ENCODE results near the gene JAG2.

Gene JAG2

GRCh38 chr14:105178868-105179140, 10.2 kb upstream of the JAG2 start:
- TF ChIP-seq ZNF70 (CRISPR knock-in tag; IDR thresholded peaks at IDR 0.05) (no peak), POU6F1 (CRISPR knock-in tag; IDR thresholded peaks at IDR 0.05; ENCODE audit: borderline replicate concordance, low read depth) (no peak), OSR1 (CRISPR knock-in tag; IDR thresholded peaks at IDR 0.05) (no peak), PATZ1 (CRISPR knock-in tag; IDR thresholded peaks at IDR 0.05; ENCODE audit: borderline replicate concordance) (no peak), PPARA (CRISPR knock-in tag; IDR thresholded peaks at IDR 0.05; ENCODE audit: borderline replicate concordance) (no peak), GLIS3 (CRISPR knock-in tag; IDR thresholded peaks at IDR 0.05) (no peak), SNAI2 (CRISPR knock-in tag; IDR thresholded peaks at IDR 0.05) (no peak), RARB (CRISPR knock-in tag; IDR thresholded peaks at IDR 0.05) (no peak), ZC3H10 (CRISPR knock-in tag; IDR thresholded peaks at IDR 0.05) (no peak), CREB5 (CRISPR knock-in tag; IDR thresholded peaks at IDR 0.05; ENCODE audit: low read depth) (no peak), TCF4 (CRISPR knock-in tag; IDR thresholded peaks at IDR 0.05; ENCODE audit: borderline replicate concordance) (no peak), CSDC2 (CRISPR knock-in tag; IDR thresholded peaks at IDR 0.05) (no peak), ZNF8 (CRISPR knock-in tag; IDR thresholded peaks at IDR 0.05) (no peak), ISL1 (CRISPR knock-in tag; IDR thresholded peaks at IDR 0.05) (no peak), TSHZ2 (CRISPR knock-in tag; IDR thresholded peaks at IDR 0.05) (no peak)
- ATAC-seq = no peak

- TF ChIP-seq ESRRG (CRISPR knock-in tag; IDR thresholded peaks at IDR 0.05) (no peak), TOX (CRISPR knock-in tag; IDR thresholded peaks at IDR 0.05; ENCODE audit: borderline replicate concordance) (no peak), ZNF70 (CRISPR knock-in tag; IDR thresholded peaks at IDR 0.05) (no peak), CSDC2 (CRISPR knock-in tag; IDR thresholded peaks at IDR 0.05) (no peak), ZNF8 (CRISPR knock-in tag; IDR thresholded peaks at IDR 0.05) (no peak), ZNF565 (CRISPR knock-in tag; conservative IDR thresholded peaks at IDR 0.05; ENCODE audit: low read depth) (no peak), PATZ1 (CRISPR knock-in tag; IDR thresholded peaks at IDR 0.05; ENCODE audit: borderline replicate concordance) (no peak), TCF4 (CRISPR knock-in tag; IDR thresholded peaks at IDR 0.05; ENCODE audit: borderline replicate concordance) (no peak), ARNTL (CRISPR knock-in tag; IDR thresholded peaks at IDR 0.05; ENCODE audit: borderline replicate concordance, low read depth) (no peak), CSRNP3 (CRISPR knock-in tag; IDR thresholded peaks at IDR 0.05) (no peak), ISL1 (CRISPR knock-in tag; IDR thresholded peaks at IDR 0.05) (no peak), CREB5 (CRISPR knock-in tag; IDR thresholded peaks at IDR 0.05; ENCODE audit: low read depth) (no peak)
- no peak for ATAC-seq
These were observed 9.7 kb upstream of the JAG2 start for GRCh38 chr14:105178069-105178867.
